Kasumi-1 (cell line): ENCODE measurements around the gene CCDC60.

Experiments
- DNase-seq, 2 experiments: peaks; one replicate each; lab custom pipeline; 2025; lab: John Stamatoyannopoulos, UW

The CCDC60 gene

DNA sequence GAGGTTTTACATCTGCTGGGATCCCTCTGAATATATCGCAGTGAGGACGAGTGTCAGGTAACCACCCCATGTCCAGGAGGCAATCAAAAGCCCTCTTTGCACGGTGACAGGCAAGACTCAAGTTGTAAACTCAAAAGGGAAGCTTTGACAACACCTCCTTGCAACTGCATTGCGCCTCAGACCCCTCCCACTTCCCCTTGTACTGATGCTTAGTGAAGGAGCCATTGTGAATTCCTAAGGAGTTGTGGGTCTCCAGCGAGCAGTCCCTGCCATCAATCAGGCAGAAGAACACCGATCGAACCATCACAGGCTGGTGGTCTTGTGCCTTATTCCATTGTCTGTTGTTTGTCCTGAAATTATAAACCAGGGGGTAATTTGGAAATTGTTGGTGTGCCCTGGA, 112.6 kb downstream of the CCDC60 start:
- no peak for DNase-seq

DNA sequence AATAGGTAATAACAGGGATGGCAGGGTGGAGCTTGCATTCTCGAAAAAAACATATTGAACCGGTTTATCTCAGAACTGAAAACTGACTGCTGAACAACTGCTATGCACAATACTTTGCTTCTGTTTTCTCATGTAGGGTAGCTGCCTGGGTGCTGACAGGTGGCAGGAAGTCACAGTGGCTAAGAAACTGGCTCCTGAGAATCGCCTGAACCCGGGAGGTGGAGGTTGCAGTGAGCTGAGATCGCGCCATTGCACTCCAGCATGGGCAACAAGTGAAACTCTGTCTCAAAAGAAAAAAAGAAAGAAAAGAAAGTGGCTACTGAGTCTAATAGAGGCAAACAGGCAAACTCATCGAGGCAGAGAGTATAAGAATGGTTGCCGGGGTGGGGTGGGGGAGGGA, 113.1 kb downstream of the CCDC60 start:
- no peak for DNase-seq

DNA sequence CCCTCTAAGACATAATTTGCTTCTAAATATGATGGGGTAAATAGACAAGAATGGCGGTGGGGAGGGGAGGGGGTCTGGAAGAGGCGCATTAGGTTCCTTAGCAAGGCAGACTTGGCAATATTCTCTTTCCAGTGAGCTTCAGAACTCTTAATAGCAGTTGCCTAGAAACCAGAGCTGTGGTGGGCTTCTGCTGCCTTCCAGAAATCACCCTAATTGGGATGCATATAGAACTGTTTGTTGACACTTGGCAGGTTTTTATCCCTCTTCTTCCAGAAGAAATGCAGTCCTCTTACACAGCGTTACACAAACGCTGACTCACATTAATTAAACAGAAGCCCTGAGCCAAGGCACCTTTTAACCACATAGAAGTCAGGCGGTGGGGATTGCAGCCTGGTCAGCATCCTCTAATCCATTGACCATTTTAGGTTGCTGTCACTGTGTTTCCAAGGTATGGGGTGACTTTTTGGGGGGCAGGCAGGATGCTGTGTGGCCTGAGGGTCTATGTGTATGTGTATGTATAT, 114.1 kb downstream of the CCDC60 start:
- DNase-seq: no peak

- no peak for DNase-seq
Observed at GRCh38 chr12:119450771-119451170, 116.2 kb downstream of the CCDC60 start.

GRCh38 chr12:119456824-119457223, 122.3 kb downstream of the CCDC60 start:
- no peak for DNase-seq

DNA sequence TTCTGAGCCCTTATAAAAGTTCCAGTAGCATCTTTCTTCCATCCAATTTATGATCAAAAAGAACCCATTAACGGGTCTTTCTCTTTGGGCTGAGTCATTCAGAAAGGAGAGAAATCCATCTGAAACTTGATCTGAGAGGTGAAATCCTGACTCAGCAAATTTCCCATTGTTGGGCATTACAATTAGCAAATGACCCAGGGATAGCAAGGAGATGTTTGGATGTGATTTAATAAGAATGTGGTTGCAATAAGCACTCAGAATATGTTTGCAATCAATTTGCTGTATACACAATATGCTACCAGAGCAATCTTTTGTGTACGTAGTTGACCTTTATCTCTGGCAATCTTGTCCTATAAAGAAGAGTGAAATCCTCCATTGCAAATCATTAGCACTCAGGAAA, 122.7 kb downstream of the CCDC60 start:
- DNase-seq: no peak

DNA sequence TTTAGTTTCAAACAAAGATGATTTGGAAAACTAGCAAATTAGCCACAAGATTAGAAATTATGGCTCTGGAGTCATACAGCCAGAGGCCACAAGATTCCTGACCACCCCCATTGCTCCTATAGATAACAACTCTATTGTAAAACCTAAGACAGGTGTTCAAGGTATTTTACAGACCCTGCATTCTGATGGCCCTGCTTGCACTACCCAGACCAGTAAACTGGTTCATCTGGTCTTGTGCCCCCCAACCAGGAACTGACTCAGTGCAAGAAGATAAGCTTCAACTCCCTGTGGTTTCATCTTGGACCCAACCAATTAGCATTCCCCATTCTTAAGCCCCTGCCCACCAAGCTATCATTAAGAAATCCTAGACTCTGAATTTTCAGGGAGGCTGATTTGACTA, 125.0 kb downstream of the CCDC60 start:
- no peak for DNase-seq

DNA sequence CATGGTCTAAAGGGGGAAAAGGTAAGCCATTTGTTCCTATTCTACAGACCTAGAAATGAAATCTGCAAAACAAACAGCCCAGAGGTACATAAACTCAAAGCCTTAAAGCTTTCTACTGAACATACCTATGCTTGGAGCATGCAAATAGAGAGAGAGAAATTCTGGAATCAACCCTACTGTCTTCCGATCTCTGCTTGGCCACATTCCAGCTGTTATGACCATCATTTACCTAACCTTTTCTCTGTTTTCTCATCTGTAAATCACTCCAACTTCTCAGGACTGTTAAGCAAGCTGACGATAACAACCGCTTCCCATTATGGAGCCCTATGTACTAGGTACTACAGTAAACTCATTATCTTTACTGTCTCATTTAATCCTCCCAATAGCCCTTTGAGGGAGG, 126.3 kb downstream of the CCDC60 start:
- DNase-seq: no peak

DNA sequence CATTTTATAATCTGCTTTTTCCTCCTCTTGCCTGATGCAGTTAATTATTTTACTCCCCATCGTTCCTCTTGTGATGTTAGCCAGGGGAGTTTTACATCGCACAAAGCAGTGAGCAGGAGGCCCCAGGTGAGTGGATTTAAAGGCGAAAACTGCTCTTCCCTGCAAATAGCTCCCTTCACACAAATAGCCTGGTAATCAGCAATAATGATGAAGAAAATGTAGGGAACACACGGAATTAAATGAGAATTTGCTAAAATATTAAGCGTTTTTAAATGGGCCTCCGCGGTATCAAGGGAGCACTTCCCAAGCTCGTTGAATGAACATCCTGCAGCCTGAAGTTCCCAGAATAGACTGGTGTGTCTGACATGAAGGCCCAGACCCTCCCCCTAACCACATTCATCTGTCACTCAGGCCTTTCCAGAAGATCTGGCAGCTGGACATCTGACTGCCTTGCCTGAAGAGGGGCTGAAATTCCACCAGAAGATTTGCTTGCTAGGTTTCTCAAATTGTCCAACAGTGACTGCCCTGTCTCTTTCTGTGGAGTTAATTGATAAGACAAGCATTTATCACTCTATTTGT, 127.2 kb downstream of the CCDC60 start:
- no peak for DNase-seq

- DNase-seq: no peak
Observed at GRCh38 chr12:119463211-119463926, 128.8 kb downstream of the CCDC60 start.

DNA sequence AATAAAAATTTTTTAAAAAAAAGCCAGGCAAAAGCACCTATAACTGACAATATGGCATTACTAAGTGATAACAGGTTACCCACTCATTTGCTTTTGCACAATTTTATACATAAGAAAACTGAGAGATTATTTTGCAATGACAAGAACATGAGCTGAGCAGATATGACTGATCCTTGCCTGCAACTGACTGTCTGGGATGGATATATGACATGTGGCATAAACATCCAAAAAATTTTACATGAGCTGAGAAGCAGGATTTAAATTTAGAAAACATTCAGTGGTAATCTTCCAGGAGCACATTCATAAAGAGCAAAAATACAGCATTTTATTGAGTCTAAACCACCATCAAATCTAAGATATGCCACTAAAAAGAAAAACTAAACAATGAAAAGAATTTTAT, 133.8 kb downstream of the CCDC60 start:
- DNase-seq: no peak

- DNase-seq: no peak
Observed at GRCh38 chr12:119475650-119476049, 141.1 kb downstream of the CCDC60 start.

DNA sequence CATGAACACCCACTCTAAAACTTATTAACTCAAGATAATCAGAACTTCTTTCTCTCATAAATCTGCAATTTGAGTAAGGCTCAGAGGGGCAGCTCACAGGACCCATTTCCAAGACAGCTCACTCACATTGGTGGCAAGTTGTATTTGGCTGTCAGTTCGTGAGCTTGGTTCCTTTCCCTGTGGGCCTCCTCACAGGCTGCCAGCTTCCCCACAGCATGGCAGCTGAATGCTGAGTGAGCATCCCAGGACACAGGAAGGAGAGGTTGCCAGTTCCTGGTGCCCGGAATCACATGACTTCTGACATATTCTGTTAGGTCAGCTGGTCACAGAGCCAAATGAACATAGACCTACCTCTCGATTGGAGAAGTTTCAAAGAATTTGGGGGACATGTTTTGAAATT, 142.4 kb downstream of the CCDC60 start:
- DNase-seq: no peak

DNA sequence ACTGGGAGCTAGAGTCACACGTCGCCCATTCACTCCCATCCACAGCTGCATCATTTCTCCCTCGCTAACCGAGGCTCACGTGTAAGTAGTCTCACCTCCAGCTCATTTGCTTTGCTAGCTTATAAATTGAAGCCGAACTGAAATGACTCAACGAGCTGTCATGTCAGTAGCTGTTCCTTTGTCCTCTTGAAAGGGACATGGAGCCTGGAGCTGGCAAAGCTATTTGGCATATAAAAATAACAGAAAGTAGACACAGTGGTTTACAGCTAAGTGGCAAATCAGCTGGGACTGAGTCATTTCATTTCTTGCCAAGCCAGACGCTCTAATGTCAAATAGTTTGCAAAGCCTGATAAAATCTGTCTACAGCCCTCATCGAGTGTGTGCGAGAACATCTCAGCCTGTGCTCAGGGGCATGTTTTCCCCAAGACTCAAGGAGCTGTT, 144.6 kb downstream of the CCDC60 start:
- DNase-seq: no peak

DNA sequence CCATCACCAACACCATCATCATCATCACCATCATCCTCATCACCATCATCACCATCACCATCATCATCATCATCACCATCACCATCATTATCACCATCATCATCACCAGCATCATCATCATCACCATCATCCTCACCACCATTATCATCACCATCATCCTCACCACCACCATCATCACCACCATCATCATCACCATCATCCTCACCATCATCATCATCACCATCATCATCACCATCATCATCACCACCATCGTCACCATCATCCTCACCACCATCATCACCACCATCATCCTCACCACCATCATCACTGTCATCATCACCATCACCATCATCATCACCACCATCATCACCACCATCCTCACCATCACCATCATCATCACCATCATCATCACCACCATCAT, 146.0 kb downstream of the CCDC60 start:
- DNase-seq: no peak

DNA sequence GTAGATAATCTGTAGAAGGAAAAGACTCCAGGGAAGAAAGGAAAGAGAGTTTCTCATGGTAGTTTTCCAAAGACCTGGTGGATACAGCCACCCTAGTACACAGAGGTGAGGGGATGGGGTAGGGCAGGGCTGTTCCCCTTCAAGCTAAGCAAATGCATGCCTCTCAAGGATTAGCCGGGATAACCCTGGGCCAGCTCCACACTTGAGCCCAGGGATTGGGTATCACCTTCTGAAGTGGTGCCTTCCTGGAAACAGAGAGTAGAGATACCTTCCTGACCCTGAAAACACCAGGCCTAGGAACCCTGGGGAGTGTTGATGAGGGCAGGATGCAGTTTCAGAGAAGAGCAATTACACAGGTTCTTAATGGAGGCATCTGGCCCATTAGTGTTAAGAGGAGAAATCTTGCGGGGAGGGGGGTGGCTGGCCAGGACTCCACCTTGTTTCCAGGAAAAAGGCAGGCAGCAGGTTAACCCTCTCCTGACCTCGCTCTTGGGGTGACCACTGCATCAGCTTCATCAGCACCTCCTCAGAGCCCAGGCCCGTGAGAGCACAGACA, 152.1 kb downstream of the CCDC60 start:
- DNase-seq: no peak

DNA sequence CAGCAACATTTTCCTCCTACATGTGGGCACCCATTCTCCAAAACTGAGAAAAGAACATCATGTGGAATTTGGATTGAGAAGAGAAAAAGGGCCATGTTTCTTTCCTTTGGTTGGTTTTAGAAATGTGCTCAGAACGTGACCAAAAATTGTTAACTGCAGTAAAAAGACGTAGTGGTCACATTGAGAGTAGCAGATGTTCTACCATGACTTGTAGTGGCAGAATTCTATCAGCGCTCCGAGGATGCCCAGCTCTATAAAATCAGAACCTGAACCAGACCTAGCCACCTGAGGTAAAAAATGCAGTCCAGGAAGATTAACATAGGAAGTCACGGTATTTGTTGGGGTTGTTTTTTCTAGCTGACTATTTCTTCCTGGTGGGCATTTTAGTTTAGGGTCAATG, 157.3 kb downstream of the CCDC60 start:
- no peak for DNase-seq

GRCh38 chr12:119500209-119500608, 165.7 kb downstream of the CCDC60 start:
- DNase-seq: no peak

DNA sequence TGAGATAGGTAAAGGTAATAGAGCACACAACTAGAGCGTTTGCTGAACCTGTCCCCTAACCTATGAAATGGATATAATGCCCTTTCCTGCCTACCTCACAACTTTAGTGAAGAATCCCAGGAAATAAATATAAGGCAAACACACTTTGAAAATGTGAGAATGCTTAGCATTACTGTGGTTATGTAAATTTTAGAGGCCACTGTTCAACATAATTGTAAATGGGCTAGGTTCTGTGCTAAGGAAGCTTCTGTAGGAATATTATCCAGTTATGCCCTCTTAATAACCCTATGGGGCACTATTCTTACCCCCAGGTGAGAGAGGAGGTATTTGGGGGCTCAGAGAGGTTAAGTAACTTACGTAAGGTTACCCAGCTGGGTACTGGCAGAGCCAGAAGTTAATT, 166.5 kb downstream of the CCDC60 start:
- DNase-seq: no peak

GRCh38 chr12:119505001-119505400, 170.5 kb downstream of the CCDC60 start:
- DNase-seq: no peak

- peak; percentile 6 to 7 for DNase-seq
Observed at GRCh38 chr12:119512772-119513497, 178.4 kb downstream of the CCDC60 start.

- peak; percentile 37 to 52 for DNase-seq
Observed at GRCh38 chr12:119528241-119528640, 193.7 kb downstream of the CCDC60 start.

DNA sequence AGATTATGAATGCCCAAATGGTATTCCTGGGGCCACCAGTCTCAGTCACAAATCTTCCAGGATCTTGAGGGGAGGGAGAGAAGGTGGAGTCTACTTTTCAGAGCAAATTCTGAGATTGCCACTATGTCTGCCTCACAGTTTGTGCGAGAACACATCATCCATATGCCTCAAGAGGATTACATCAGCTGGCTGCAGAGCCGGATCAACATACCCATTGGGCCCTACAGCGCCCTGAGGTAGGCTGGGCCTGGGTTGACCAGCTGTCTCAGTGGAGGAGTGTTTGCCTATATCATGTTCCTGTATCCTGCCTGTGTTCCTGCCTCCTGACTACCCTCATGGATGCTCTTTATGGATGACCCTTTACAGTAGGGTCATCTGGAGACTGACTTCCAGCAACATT, 205.9 kb downstream of the CCDC60 start:
- DNase-seq: no peak
